Measurements from ENCODE around the gene N4BP2L2. TPM values are rescaled to one million over a fixed set of nuclear protein-coding genes. Genes with fewer than 3 reads are reported as not detected.
A peak's percentile ranks its signal among the peaks of the same experiment; 100 is the strongest.

Gene N4BP2L2
- total RNA-seq, 1 donor from 2014 or later, result 153 TPM

- H3K4me3 ChIP-seq, result no peak overlapping the region
- no peak overlapping the region for H3K4me3 Mint-ChIP-seq
Observed at GRCh38 chr13:32535115-32535514, 3.5 kb downstream of the N4BP2L2 start.

GRCh38 chr13:32530841-32531253 is 7.7 kb downstream of the N4BP2L2 start:
- no peak for TF ChIP-seq EZH2phosphoT487 (IDR thresholded peaks at IDR 0.05)
- TF ChIP-seq EZH2 (IDR thresholded peaks at IDR 0.05), result no peak
- no peak for TF ChIP-seq CTCF (IDR thresholded peaks at IDR 0.05)
- Histone ChIP-seq H3K9me3 (ENCODE audit: low read depth) (no peaks in the 10 kb centered on the region), H3K9ac (no peak overlapping the region), H3K4me2 (no peak overlapping the region), H3F3A (ENCODE audit: low read depth) (no peaks in the 10 kb centered on the region), H4K20me1 (ENCODE audit: low read depth) (peaks cover 56% of the 10 kb centered on the region), H3K36me3 (peaks cover 15% of the 10 kb centered on the region), H3K27me3 (no peaks in the 10 kb centered on the region), H3K4me3 (no peak overlapping the region), H3K79me2 (ENCODE audit: low read depth) (peaks cover 91% of the 10 kb centered on the region), H3K4me1 (no peaks in the 10 kb centered on the region), H3K27ac (no peak overlapping the region), H2AFZ (replicated peaks) (no peak overlapping the region)
- no peaks in the 10 kb centered on the region for H3K27me3 Mint-ChIP-seq (ENCODE audit: insufficient read depth, low read depth)
- no peak overlapping the region for H3K27ac Mint-ChIP-seq
- no peak overlapping the region for H3K4me3 Mint-ChIP-seq
- peaks cover 54% of the 10 kb centered on the region for H3K36me3 Mint-ChIP-seq
- H3K4me1 Mint-ChIP-seq, result peaks cover 11% of the 10 kb centered on the region
- no peak for DNase-seq (ENCODE audit: low spot score)
- H3K9me3 Mint-ChIP-seq, result peaks cover 1% of the 10 kb centered on the region

More at GRCh38 chr13:32535115-32535514, 3.5 kb downstream of the N4BP2L2 start:
- peaks cover 56% of the 10 kb centered on the region for H3K36me3 Mint-ChIP-seq
- Histone ChIP-seq H3F3A (ENCODE audit: low read depth) (peaks cover 16% of the 10 kb centered on the region), H4K20me1 (ENCODE audit: low read depth) (peaks cover 32% of the 10 kb centered on the region), H3K4me1 (peaks cover 10% of the 10 kb centered on the region), H3K4me2 (peak overlapping the region; percentile 9), H3K9ac (no peak overlapping the region), H2AFZ (replicated peaks) (no peak overlapping the region), H3K9me3 (ENCODE audit: low read depth) (no peaks in the 10 kb centered on the region), H3K36me3 (peaks cover 14% of the 10 kb centered on the region), H3K79me2 (ENCODE audit: low read depth) (peaks cover 83% of the 10 kb centered on the region), H3K27ac (no peak overlapping the region), H3K27me3 (no peaks in the 10 kb centered on the region)
- no peak overlapping the region for H3K27ac Mint-ChIP-seq
- DNase-seq (ENCODE audit: low spot score), result no peak
- peaks cover 13% of the 10 kb centered on the region for H3K9me3 Mint-ChIP-seq
- H3K4me1 Mint-ChIP-seq, result peaks cover 23% of the 10 kb centered on the region
- H3K27me3 Mint-ChIP-seq (ENCODE audit: insufficient read depth, low read depth), result no peaks in the 10 kb centered on the region
- no peak for TF ChIP-seq EZH2phosphoT487 (IDR thresholded peaks at IDR 0.05)
- TF ChIP-seq EZH2 (IDR thresholded peaks at IDR 0.05), result no peak
- no peak for TF ChIP-seq CTCF (IDR thresholded peaks at IDR 0.05)

GRCh38 chr13:32528358-32528757 is 10.2 kb downstream of the N4BP2L2 start:
- Mint-ChIP-seq H3K9me3 (no peaks in the 10 kb centered on the region), H3K27ac (no peak overlapping the region), H3K27me3 (ENCODE audit: insufficient read depth, low read depth) (no peaks in the 10 kb centered on the region), H3K4me1 (peaks cover 8% of the 10 kb centered on the region), H3K36me3 (peaks cover 44% of the 10 kb centered on the region), H3K4me3 (no peak overlapping the region)
- H3K4me2 ChIP-seq, result no peak overlapping the region
- no peaks in the 10 kb centered on the region for H3K4me1 ChIP-seq
- no peak overlapping the region for H2AFZ ChIP-seq (replicated peaks)
- no peak for DNase-seq (ENCODE audit: low spot score)
- TF ChIP-seq CTCF (IDR thresholded peaks at IDR 0.05), result no peak
- no peak for TF ChIP-seq EZH2phosphoT487 (IDR thresholded peaks at IDR 0.05)
- TF ChIP-seq EZH2 (IDR thresholded peaks at IDR 0.05), result no peak
- H3K27me3 ChIP-seq, result no peaks in the 10 kb centered on the region
- H3K27ac ChIP-seq, result no peak overlapping the region
- no peaks in the 10 kb centered on the region for H3K9me3 ChIP-seq (ENCODE audit: low read depth)
- H3K9ac ChIP-seq, result no peak overlapping the region
- H3K36me3 ChIP-seq, result peaks cover 3% of the 10 kb centered on the region
- H3K4me3 ChIP-seq, result no peak overlapping the region
- H3K79me2 ChIP-seq (ENCODE audit: low read depth), result peaks cover 78% of the 10 kb centered on the region
- H3F3A ChIP-seq (ENCODE audit: low read depth), result no peaks in the 10 kb centered on the region
- peaks cover 47% of the 10 kb centered on the region for H4K20me1 ChIP-seq (ENCODE audit: low read depth)

Measured in neural progenitor cell (in vitro differentiated cells).